Pancreas (tissue), 10 donors: ENCODE results near the gene PCGF2. TPM values are rescaled to one million over a fixed set of nuclear protein-coding genes. Genes with fewer than 3 reads are reported as not detected.

ENCODE experiments used
- ATAC-seq, 4 donors: fragments of 200-7000 bp; cut with Tn5 transposase; one replicate each; pipeline versions ENCODE4 v1.8.0 to v1.9.1; 2020; ENCODE audit warnings: mild to moderate bottlenecking in 4 of 4, moderate library complexity in 4 of 4
- DNase-seq, 6 donors: peaks; one replicate each; pipeline ENCODE4 v3.0.0-alpha.2; 2020
- FAIRE-seq: peaks from 2 replicates; lab custom pipeline; 2012; peaks lifted over from hg19 to GRCh38; lab: Jason Lieb, UNC
- H3K27ac ChIP-seq, 4 donors: fragments of 200-600 bp; sonication (generic); 1 replicate in 3 of 4; 2 replicates in 1 of 4; pipeline versions ENCODE4 v1.5.0 to v1.8.0; 2020
- H3K27me3 ChIP-seq, 4 donors: fragments of 200-600 bp; one replicate each; pipeline ENCODE4 v1.8.0; 2021
- H3K36me3 ChIP-seq, 3 donors: fragments of 200-600 bp; sonication (generic) in 1 of 3; one replicate each; pipeline versions ENCODE4 v1.5.0 to v1.8.0; 2020 to 2021
- H3K4me1 ChIP-seq, 3 donors: fragments of 200-600 bp; one replicate each; pipeline ENCODE4 v1.8.0; 2021
- H3K4me3 ChIP-seq, 4 donors: fragments of 200-600 bp; sonication (generic) in 2 of 4; one replicate each; pipeline versions ENCODE4 v1.5.0 to v1.8.0; 2020 to 2021
- H3K9me3 ChIP-seq, 4 donors: fragments of 200-600 bp; one replicate each; pipeline ENCODE4 v1.8.0; 2021
- WGBS, 2 donors: extraction: QIAGEN DNeasy Blood & Tissue Kit; methylation state at CpG; one replicate each; pipeline ENCODE4 v1.1.7; 2013; 5-methylcytosine and 5-hydroxymethylcytosine counted together
- intact Hi-C, 3 donors: fragments of 100-400 bp; cut with DNase I; formaldehyde crosslinking; loops; one replicate each; pipeline versions ENCODE4 v1.11.1 to v1.14.2; 2022
- polyA plus RNA-seq, 2 donors: library from polyadenylated mRNA; stranded (reverse); fragments of 200-250 nt; gene quantifications; one replicate each; pipeline ENCODE4 v1.2.3, GENCODE V29; 2013
- total RNA-seq, 6 donors: library from RNA; stranded (reverse); fragmentation: NEBNext Ultra II Directional in 4 of 6; extraction: Animal tissue kit (Norgen Biotek cat#: 25700) in 4 of 6; gene quantifications; one replicate each; pipeline versions ENCODE4 v1.2.1 to v1.2.4, GENCODE V29; 2021 to 2023
- TF ChIP-seq, protein P1 (sequence below), 4 donors: fragments of 200-600 bp; sonication (generic) in 3 of 4; IDR thresholded peaks; one replicate each; pipeline versions ENCODE4 v1.5.0 to v1.8.0; 2021; ENCODE audit warnings: antibody characterized with exemption in 4 of 4
- donor health status: healthy with polysubstance abuse.
- donor health status: DM: no; HTN: no; CAD: no; lungs with moderate emphysema.
- donor health status: DM: no; HTN: no; CAD: no.
- donor health status: control.
- donor health status: control.
- donor health status: Bipolar disorder and iron deficiency.
- donor health status: DM: yes; HTN: yes; CAD: no.
- donor health status: DM: no; HTN: no; CAD: no.
- donor health status: DM: no; HTN: no; CAD: no.
- donor health status: DM: yes; HTN: yes; CAD: no.

Gene PCGF2
- total and polyA plus RNA-seq, 8 donors: 12.9 to 39.6 (median 22.1) TPM

DNA sequence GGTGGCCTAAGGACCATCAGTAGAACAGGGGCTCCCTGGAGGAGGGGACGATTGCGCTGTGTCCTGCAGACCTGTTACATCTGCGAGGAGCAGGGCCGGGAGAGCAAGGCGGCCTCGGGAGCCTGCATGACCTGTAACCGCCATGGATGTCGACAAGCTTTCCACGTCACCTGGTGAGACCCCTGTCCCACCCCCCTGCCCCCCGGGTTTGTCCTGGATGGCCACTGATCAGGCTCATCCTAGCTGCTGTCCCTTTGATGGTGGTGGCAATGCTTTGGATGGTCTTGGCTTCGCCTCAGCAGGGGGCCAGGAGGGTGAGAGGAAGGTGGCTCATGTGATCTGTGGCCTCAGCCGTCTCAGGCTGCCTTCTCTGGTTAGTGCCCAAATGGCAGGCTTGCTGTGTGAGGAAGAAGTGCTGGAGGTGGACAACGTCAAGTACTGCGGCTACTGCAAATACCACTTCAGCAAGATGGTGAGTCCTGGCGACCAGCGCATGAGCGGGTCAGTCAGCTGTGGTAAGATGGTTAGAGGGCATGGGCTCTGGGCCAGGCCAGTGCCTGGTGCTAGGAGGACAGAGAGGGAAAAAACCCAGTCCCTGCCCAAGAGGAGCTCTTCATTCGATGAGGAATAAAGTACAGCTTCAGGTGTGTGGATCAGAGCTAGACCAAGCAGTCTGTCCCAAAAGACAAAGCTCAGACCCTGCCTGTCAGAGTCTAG, 38.9 kb downstream of the PCGF2 start:
- ATAC-seq (no peak), DNase-seq (peak in 1 of 6 donors; percentile 12), FAIRE-seq (no peak)
- intact Hi-C loops: no loop called here
- 89 to 91% methylated on average over 18 of the region's 18 CpGs for WGBS, 2 donors
- no peaks in the 10 kb centered on the region for H3K9me3 ChIP-seq
- TF ChIP-seq, protein P1, sequence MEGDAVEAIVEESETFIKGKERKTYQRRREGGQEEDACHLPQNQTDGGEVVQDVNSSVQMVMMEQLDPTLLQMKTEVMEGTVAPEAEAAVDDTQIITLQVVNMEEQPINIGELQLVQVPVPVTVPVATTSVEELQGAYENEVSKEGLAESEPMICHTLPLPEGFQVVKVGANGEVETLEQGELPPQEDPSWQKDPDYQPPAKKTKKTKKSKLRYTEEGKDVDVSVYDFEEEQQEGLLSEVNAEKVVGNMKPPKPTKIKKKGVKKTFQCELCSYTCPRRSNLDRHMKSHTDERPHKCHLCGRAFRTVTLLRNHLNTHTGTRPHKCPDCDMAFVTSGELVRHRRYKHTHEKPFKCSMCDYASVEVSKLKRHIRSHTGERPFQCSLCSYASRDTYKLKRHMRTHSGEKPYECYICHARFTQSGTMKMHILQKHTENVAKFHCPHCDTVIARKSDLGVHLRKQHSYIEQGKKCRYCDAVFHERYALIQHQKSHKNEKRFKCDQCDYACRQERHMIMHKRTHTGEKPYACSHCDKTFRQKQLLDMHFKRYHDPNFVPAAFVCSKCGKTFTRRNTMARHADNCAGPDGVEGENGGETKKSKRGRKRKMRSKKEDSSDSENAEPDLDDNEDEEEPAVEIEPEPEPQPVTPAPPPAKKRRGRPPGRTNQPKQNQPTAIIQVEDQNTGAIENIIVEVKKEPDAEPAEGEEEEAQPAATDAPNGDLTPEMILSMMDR (IDR thresholded peaks at IDR 0.05): no peak
- no peak overlapping the region for H3K4me3 ChIP-seq
- no peak overlapping the region for H3K27ac ChIP-seq
- peaks cover 0 to 9% (median 5%) of the 10 kb centered on the region in 3 donors for H3K36me3 ChIP-seq
- H3K4me1 ChIP-seq: peaks cover 0 to 5% (median 5%) of the 10 kb centered on the region in 3 donors
- no peaks in the 10 kb centered on the region for H3K27me3 ChIP-seq

DNA sequence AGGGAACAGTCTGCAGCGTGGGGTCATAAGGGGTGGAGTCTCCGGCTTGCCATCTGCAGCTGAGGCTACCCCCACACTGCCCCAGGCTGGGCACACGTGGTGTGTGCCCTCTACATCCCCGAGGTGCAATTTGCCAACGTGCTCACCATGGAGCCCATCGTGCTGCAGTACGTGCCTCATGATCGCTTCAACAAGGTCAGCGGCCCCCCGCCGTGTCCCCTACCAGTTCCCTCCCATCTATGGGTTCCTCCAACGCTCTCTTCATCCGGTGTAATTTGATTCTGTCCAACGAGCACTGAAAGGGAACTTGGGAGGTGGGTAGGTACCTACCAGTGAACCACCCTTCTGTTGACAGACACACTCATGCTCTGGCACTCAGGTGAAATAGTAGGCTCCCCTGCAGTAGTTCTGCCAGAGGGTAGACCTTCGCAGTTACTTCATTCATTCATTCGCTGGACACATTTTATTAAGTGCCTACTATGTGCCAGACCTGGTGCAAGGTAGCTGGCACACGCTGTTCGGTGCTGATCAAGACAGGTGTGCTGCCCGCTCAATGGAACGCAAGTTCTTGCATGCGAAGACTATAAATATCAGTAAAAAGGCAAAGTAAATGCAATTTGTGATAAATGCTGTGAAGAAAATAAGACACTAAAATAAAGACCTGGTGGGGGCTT, 40.3 kb downstream of the PCGF2 start:
- peak overlapping the region in 1 of 4 donors; percentile 58 for H3K4me3 ChIP-seq
- peaks cover 0 to 9% (median 0%) of the 10 kb centered on the region in 3 donors for H3K36me3 ChIP-seq
- ATAC-seq (no peak), FAIRE-seq (no peak), DNase-seq (no peak)
- 74 to 79% methylated on average over 21 of the region's 21 CpGs for WGBS, 2 donors
- intact Hi-C loops: no loop called here
- no peaks in the 10 kb centered on the region for H3K9me3 ChIP-seq
- H3K27ac ChIP-seq: no peak overlapping the region
- H3K4me1 ChIP-seq: peaks cover 0 to 5% (median 5%) of the 10 kb centered on the region in 3 donors
- TF ChIP-seq, protein P1 (IDR thresholded peaks at IDR 0.05): no peak
- no peaks in the 10 kb centered on the region for H3K27me3 ChIP-seq

DNA sequence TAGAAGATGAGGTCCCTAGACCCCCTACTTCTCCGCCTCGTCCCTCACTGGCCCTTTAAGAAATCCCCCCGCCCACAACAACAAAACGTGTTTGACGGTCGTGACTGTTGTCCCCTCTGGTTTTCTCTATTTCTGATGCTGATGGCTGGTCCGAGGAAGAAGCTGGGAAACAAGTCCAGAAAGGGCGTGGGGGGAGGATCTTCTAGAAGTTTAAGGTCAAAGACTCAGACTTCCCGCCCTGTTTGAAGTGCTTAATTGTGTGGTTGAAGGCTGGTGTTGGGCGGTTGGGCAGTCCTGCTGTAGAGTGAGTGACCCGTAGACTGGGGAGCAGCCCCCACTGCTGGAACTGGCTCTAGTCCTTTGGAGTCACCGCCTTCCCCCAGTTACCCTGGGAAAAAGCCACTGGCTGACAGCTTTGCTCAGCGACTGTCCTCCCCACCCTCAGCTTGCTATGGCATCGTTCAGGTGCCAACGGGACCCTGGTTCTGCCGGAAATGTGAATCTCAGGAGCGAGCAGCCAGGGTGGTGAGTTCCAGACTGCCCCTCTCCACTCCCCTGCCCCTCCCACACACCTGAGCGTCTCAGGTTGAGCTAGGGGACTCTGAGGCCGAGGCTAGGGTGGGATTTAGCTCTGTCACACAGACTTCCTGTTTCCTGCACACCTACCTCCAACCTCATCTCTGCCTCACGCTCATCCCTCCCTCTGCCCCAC, 41.5 kb downstream of the PCGF2 start:
- peaks cover 0 to 3% (median 0%) of the 10 kb centered on the region in 3 donors for H3K36me3 ChIP-seq
- H3K27ac ChIP-seq: peak overlapping the region; percentile 42 to 90 (median 72)
- intact Hi-C loops: no loop called here
- peaks cover 0 to 6% (median 6%) of the 10 kb centered on the region in 3 donors for H3K4me1 ChIP-seq
- 6 to 8% methylated on average over 20 of the region's 20 CpGs for WGBS, 2 donors
- H3K9me3 ChIP-seq: no peaks in the 10 kb centered on the region
- ATAC-seq: no peak
- TF ChIP-seq, protein P1 (IDR thresholded peaks at IDR 0.05): no peak
- FAIRE-seq: no peak
- H3K27me3 ChIP-seq: no peaks in the 10 kb centered on the region
- peak in 1 of 6 donors; percentile 42 for DNase-seq
- peak overlapping the region; percentile 58 to 76 (median 74) for H3K4me3 ChIP-seq

DNA sequence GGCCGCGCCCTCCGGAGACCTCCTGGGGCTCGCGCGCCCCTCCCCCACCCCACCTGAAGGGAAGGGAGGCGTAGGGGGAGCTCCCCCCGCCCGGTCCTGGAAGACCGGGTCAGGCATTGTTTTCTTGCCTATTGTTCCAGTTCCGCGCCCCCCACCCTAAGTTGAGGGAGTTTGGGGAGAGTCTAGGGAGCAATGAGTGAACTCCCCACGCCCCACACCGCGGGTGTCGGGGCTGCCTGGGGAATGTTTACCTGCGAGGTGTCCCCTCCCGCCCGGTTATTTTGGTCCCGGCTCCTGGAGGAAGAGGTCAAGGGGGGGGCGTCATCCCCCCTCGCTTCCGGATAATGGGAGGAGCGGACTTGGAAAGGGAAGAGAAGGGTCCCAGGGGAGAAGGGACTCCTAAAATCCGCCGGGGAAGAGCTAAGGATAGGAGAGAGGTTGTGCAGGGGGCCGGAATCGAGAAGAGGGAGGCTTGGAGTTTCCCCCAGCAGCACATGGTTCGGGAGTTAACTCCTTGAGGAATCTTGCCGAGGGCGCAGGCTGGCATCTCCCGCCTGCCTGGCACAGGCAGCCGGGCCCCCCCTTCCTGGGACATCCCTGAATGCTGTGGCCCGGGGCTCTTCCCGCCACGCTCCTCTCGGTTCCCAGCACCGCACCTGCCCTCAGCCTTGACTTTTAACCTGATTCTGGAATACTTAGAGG, 42.2 kb downstream of the PCGF2 start:
- H3K36me3 ChIP-seq: no peaks in the 10 kb centered on the region
- H3K9me3 ChIP-seq: no peaks in the 10 kb centered on the region
- TF ChIP-seq, protein P1 (IDR thresholded peaks at IDR 0.05): no peak
- FAIRE-seq (no peak), DNase-seq (peak in 5 of 6 donors; percentile 60 to 79 (median 69)), ATAC-seq (no peak)
- WGBS, 2 donors: 1% methylated on average over 30 to 32 of the region's 38 CpGs
- H3K27me3 ChIP-seq: no peaks in the 10 kb centered on the region
- peaks cover 3 to 13% (median 13%) of the 10 kb centered on the region in 3 donors for H3K4me1 ChIP-seq
- peak overlapping the region; percentile 42 to 90 (median 72) for H3K27ac ChIP-seq
- intact Hi-C loops: no loop called here
- peak overlapping the region; percentile 58 to 76 (median 74) for H3K4me3 ChIP-seq
